ENCODE data around the gene LOXL3. TPM values are rescaled to one million over a fixed set of nuclear protein-coding genes. Genes with fewer than 3 reads are reported as not detected.
"Not testable (repeated sequence)": the region's sequence is repeated elsewhere in the genome, so short reads cannot be mapped to it uniquely, and the experiment has no call there.

LOXL3 gene
- total RNA-seq, 1 experiment from 2014 or later = 4.1 TPM

GRCh38 chr2:74488643-74489481, 64.9 kb downstream of the LOXL3 start:
- no peak overlapping the region for H3K4me3 ChIP-seq (replicated peaks in 1 of 2; ENCODE audit: low read depth in 1 of 2, low read length in 2 of 2)
- CTCF ChIA-PET = no interaction called here
- H3K79me2 ChIP-seq (ENCODE audit: insufficient read depth, low read length) = peaks cover 3% of the 10 kb centered on the region
- TF ChIP-seq CBX3 (IDR thresholded peaks at IDR 0.05; ENCODE audit: low read depth) = no peak
- no peak for TF ChIP-seq EGR1 (IDR thresholded peaks at IDR 0.05; ENCODE audit: low read depth)
- TF ChIP-seq POLR2A (IDR thresholded peaks at IDR 0.05; ENCODE audit: borderline replicate concordance, extremely low read depth, insufficient read depth, insufficient read length) = no peak
- TF ChIP-seq ZBTB33 (IDR thresholded peaks at IDR 0.05; ENCODE audit: extremely low read depth, insufficient replicate concordance, low read length) = no peak
- no peak for TF ChIP-seq RAD21 (IDR thresholded peaks at IDR 0.05; ENCODE audit: low read depth)
- no peaks in the 10 kb centered on the region for H3K9me2 ChIP-seq (ENCODE audit: insufficient read depth)
- DNase-seq (ENCODE audit: low read depth, low spot score) (no peak), ATAC-seq (peak; percentile 55; the same call in 1 of the 2 replicates)
- no peak overlapping the region for H3K9ac ChIP-seq (ENCODE audit: low read length)
- no peaks in the 10 kb centered on the region for H3K9me3 ChIP-seq (ENCODE audit: control insufficient read depth in 1 of 2, insufficient read depth in 1 of 2, low read depth in 1 of 2, low read length in 2 of 2)
- no peaks in the 10 kb centered on the region for H4K20me1 ChIP-seq (ENCODE audit: insufficient read depth)
- BruUV-seq (replicated peaks) = no TSS peak
- H3K27ac ChIP-seq (ENCODE audit: low read depth, low read length) = no peak overlapping the region
- H3K36me3 ChIP-seq (ENCODE audit: control insufficient read depth in 1 of 2, insufficient read depth in 2 of 2, low read length in 2 of 2) = peaks cover 8 to 17% of the 10 kb centered on the region in 2 experiments; a peak in 3 of 4 replicates
- intact Hi-C loops (cut with micrococcal nuclease) = no loop called here
- no peak overlapping the region for H2AFZ ChIP-seq (ENCODE audit: low read depth, low read length, poor library complexity, severe bottlenecking)
- peaks cover 4 to 12% of the 10 kb centered on the region in 2 experiments; a peak in 2 of 4 replicates for H3K4me1 ChIP-seq (ENCODE audit: control insufficient read depth in 1 of 2, insufficient read depth in 2 of 2, low read length in 2 of 2)
- POLR2A ChIA-PET = interaction anchor here (1.1 kb wide), 1 partner anchor 41 kb away, joined by 3 read pairs; no protein-coding TSS in a partner anchor
- H3K27me3 ChIP-seq (ENCODE audit: insufficient read depth, low read length) = no peaks in the 10 kb centered on the region
- no peak overlapping the region for H3K4me2 ChIP-seq (ENCODE audit: low read length)
- RAD21 ChIA-PET (ENCODE audit: low non-redundant PET in 1 of 2, low total read pairs in 2 of 2, uncharacterized antibody in 2 of 2, unreplicated experiment in 2 of 2) = no interaction called here

- TF ChIP-seq ZBTB33 (IDR thresholded peaks at IDR 0.05; ENCODE audit: extremely low read depth, insufficient replicate concordance, low read length) (no peak), RAD21 (IDR thresholded peaks at IDR 0.05; ENCODE audit: low read depth) (no peak), ZFX (IDR thresholded peaks at IDR 0.05) (no peak)
- H3K79me2 ChIP-seq (ENCODE audit: insufficient read depth, low read length) = peaks cover 18% of the 10 kb centered on the region
- H3K9ac ChIP-seq (ENCODE audit: low read length) = no peak overlapping the region
- no peak overlapping the region for H3K4me3 ChIP-seq (replicated peaks in 1 of 2; ENCODE audit: low read depth in 1 of 2, low read length in 2 of 2)
- no peak overlapping the region for H2AFZ ChIP-seq (ENCODE audit: low read depth, low read length, poor library complexity, severe bottlenecking)
- H3K4me1 ChIP-seq (ENCODE audit: control insufficient read depth in 1 of 2, insufficient read depth in 2 of 2, low read length in 2 of 2) = peaks cover 12 to 25% of the 10 kb centered on the region in 2 experiments
- no TSS peak for BruUV-seq (replicated peaks)
- no peak for DNase-seq (ENCODE audit: low read depth, low spot score)
- no peaks in the 10 kb centered on the region for H4K20me1 ChIP-seq (ENCODE audit: insufficient read depth)
- H3K9me2 ChIP-seq (ENCODE audit: insufficient read depth) = no peaks in the 10 kb centered on the region
- intact Hi-C loops (cut with micrococcal nuclease) = no loop called here
- ChIA-PET POLR2A (no interaction called here), CTCF (no interaction called here), RAD21 (ENCODE audit: low non-redundant PET in 1 of 2, low total read pairs in 2 of 2, uncharacterized antibody in 2 of 2, unreplicated experiment in 2 of 2) (no interaction called here)
- H3K9me3 ChIP-seq (ENCODE audit: control insufficient read depth in 1 of 2, insufficient read depth in 1 of 2, low read depth in 1 of 2, low read length in 2 of 2) = no peaks in the 10 kb centered on the region
- no peak overlapping the region for H3K27ac ChIP-seq (ENCODE audit: low read depth, low read length)
- H3K36me3 ChIP-seq (ENCODE audit: control insufficient read depth in 1 of 2, insufficient read depth in 2 of 2, low read length in 2 of 2) = peaks cover 4 to 6% of the 10 kb centered on the region in 2 experiments; a peak in 3 of 4 replicates
- no peak overlapping the region for H3K4me2 ChIP-seq (ENCODE audit: low read length)
- H3K27me3 ChIP-seq (ENCODE audit: insufficient read depth, low read length) = no peaks in the 10 kb centered on the region
- ATAC-seq = no peak
Measured at GRCh38 chr2:74486141-74486540, 67.6 kb downstream of the LOXL3 start.

GRCh38 chr2:74483675-74484164, 70.0 kb downstream of the LOXL3 start:
- not testable (repeated sequence) for H4K20me1 ChIP-seq (ENCODE audit: insufficient read depth); ATAC-seq; H3K9me2 ChIP-seq (ENCODE audit: insufficient read depth); H3K27me3 ChIP-seq (ENCODE audit: insufficient read depth, low read length); H3K9me3 ChIP-seq (ENCODE audit: control insufficient read depth in 1 of 2, insufficient read depth in 1 of 2, low read depth in 1 of 2, low read length in 2 of 2); DNase-seq (ENCODE audit: low read depth, low spot score); H2AFZ ChIP-seq (ENCODE audit: low read depth, low read length, poor library complexity, severe bottlenecking); BruUV-seq (replicated peaks)
- peak overlapping the region; percentile 61 to 95 for H3K4me3 ChIP-seq (replicated peaks in 1 of 2; ENCODE audit: low read depth in 1 of 2, low read length in 2 of 2)
- POLR2A ChIA-PET = interaction anchor here (0.8 kb wide), 1 partner anchor 26 kb away, joined by 3 read pairs; the partner anchor contains the start of gene WBP1
- CTCF ChIA-PET = interaction anchor here (1.2 to 2.3 kb wide), 5 partner anchors 9 to 48 kb away, joined by 3 to 12 read pairs (median 10); partner anchors contain the start of genes INO80B and MRPL53
- intact Hi-C loops (cut with micrococcal nuclease) = loop anchor here (1.0 to 2.0 kb wide), 6 partner anchors 19 to 104 kb away; partner anchors contain the start of genes AUP1, HTRA2, INO80B and WBP1
- H3K9ac ChIP-seq (ENCODE audit: low read length) = peak overlapping the region; percentile 86
- H3K4me2 ChIP-seq (ENCODE audit: low read length) = peak overlapping the region; percentile 66
- H3K36me3 ChIP-seq (ENCODE audit: control insufficient read depth in 1 of 2, insufficient read depth in 2 of 2, low read length in 2 of 2) = peaks cover 11 to 13% of the 10 kb centered on the region in 2 experiments; a peak in 3 of 4 replicates
- H3K27ac ChIP-seq (ENCODE audit: low read depth, low read length) = peak overlapping the region; percentile 90
- RAD21 ChIA-PET (ENCODE audit: low non-redundant PET in 1 of 2, low total read pairs in 2 of 2, uncharacterized antibody in 2 of 2, unreplicated experiment in 2 of 2) = interaction anchor here in 1 of 2 experiments (1.2 kb wide), 1 partner anchor 48 kb away, joined by 3 read pairs; no protein-coding TSS in a partner anchor
- H3K79me2 ChIP-seq (ENCODE audit: insufficient read depth, low read length) = peaks cover 31% of the 10 kb centered on the region
- peaks cover 12 to 25% of the 10 kb centered on the region in 2 experiments for H3K4me1 ChIP-seq (ENCODE audit: control insufficient read depth in 1 of 2, insufficient read depth in 2 of 2, low read length in 2 of 2)
